Lung (tissue), 12 donors: ENCODE data around the gene PSPC1. TPM values are rescaled to one million over a fixed set of nuclear protein-coding genes. Genes with fewer than 3 reads are reported as not detected.

Experiments
- ATAC-seq: fragments of 200-7000 bp; cut with Tn5 transposase; one replicate; pipeline ENCODE4 v1.9.1; 2020; ENCODE audit warnings: moderate number of reproducible peaks; ENCODE audit not compliant: insufficient read depth, low FRiP score
- DNase-seq, 3 donors: peaks; one replicate each; pipeline ENCODE4 v3.0.0-alpha.2; 2013 to 2017
- H3K27ac ChIP-seq, 2 donors: one replicate each; pipeline ENCODE4 v1.5.1; 2013; ENCODE audit warnings: mild to moderate bottlenecking in 2 of 2, moderate library complexity in 2 of 2, control low read depth in 1 of 2, inconsistent platforms in 1 of 2, low read depth in 1 of 2, low read length in 1 of 2
- H3K27me3 ChIP-seq, 3 donors: one replicate each; pipeline ENCODE4 v1.5.1; 2013; ENCODE audit warnings: low read length in 2 of 3; ENCODE audit not compliant: control insufficient read depth in 3 of 3, insufficient read depth in 3 of 3
- H3K36me3 ChIP-seq, 4 donors: one replicate each; pipeline ENCODE4 v1.5.1; 2013; ENCODE audit warnings: low read length in 4 of 4, mild to moderate bottlenecking in 1 of 4, moderate library complexity in 1 of 4; ENCODE audit not compliant: control insufficient read depth in 4 of 4, insufficient read depth in 4 of 4
- H3K4me1 ChIP-seq, 5 donors: one replicate each; pipeline ENCODE4 v1.5.1; 2013; ENCODE audit warnings: low read length in 5 of 5, mild to moderate bottlenecking in 2 of 5, moderate library complexity in 1 of 5; ENCODE audit not compliant: control insufficient read depth in 5 of 5, insufficient read depth in 5 of 5
- H3K4me3 ChIP-seq: one replicate; pipeline ENCODE4 v1.5.1; 2013; ENCODE audit warnings: mild to moderate bottlenecking, control low read depth, moderate library complexity
- H3K9ac ChIP-seq, 2 donors: one replicate each; pipeline ENCODE4 v1.5.1; 2013; ENCODE audit warnings: low read length in 2 of 2, control low read depth in 1 of 2; ENCODE audit not compliant: insufficient read depth in 1 of 2
- H3K9me3 ChIP-seq, 4 donors: one replicate each; pipeline ENCODE4 v1.5.1; 2013; ENCODE audit warnings: low read length in 3 of 4, mild to moderate bottlenecking in 1 of 4, moderate library complexity in 1 of 4; ENCODE audit not compliant: control insufficient read depth in 4 of 4, insufficient read depth in 3 of 4
- WGBS, 2 donors: extraction: QIAGEN DNeasy Blood & Tissue Kit; methylation state at CpG; one replicate each; pipeline ENCODE4 v1.1.7; 2013; 5-methylcytosine and 5-hydroxymethylcytosine counted together
- polyA plus RNA-seq, 2 donors: library from polyadenylated mRNA; stranded (reverse); fragments of 200-250 nt; gene quantifications; one replicate each; pipeline ENCODE4 v1.2.1, GENCODE V29; 2013
- total RNA-seq, 2 donors: library from RNA; depleted of rRNA in 1 of 2; stranded (reverse); fragments of >200 nt in 1 of 2; gene quantifications; one replicate each; pipeline ENCODE4 v1.2.1, GENCODE V29; 2014 to 2021
- TF ChIP-seq, protein P1 (sequence below): IDR thresholded peaks from 2 replicates; pipeline ENCODE4 v1.5.1; 2012; ENCODE audit warnings: mild to moderate bottlenecking; ENCODE audit errors: control extremely low read depth, extremely low read depth
- donor health status: control.
- donor health status: control.
- donor health status: Bipolar disorder and iron deficiency.
- donor health status: healthy.
- donor health status: DM: yes; HTN: yes; CAD: no.

The PSPC1 gene
- total and polyA plus RNA-seq, 4 donors = 23.5 to 103 (median 39.6) TPM

DNA sequence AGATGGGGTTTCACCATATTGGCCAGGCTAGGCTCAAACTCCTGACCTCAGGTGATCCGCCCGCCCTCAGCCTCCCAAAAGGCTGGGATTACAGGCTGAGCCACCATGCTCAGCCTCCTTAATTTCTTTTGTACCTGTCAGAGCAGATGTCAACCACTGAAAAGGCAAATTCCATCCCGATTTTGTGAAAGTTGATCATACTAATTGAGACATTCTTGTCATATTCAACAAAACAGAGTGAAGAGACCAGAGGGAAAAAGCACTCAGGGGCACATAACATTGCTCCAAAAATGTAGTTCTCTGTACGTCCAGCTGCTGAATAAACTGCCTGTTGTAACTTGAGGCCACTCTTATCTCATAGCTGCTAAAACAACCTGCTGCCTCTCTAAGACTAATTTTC lies 27.4 kb upstream of the PSPC1 start:
- no peak overlapping the region for H3K27ac ChIP-seq
- TF ChIP-seq, protein P1, sequence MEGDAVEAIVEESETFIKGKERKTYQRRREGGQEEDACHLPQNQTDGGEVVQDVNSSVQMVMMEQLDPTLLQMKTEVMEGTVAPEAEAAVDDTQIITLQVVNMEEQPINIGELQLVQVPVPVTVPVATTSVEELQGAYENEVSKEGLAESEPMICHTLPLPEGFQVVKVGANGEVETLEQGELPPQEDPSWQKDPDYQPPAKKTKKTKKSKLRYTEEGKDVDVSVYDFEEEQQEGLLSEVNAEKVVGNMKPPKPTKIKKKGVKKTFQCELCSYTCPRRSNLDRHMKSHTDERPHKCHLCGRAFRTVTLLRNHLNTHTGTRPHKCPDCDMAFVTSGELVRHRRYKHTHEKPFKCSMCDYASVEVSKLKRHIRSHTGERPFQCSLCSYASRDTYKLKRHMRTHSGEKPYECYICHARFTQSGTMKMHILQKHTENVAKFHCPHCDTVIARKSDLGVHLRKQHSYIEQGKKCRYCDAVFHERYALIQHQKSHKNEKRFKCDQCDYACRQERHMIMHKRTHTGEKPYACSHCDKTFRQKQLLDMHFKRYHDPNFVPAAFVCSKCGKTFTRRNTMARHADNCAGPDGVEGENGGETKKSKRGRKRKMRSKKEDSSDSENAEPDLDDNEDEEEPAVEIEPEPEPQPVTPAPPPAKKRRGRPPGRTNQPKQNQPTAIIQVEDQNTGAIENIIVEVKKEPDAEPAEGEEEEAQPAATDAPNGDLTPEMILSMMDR = no peak
- 89 to 96% methylated on average over 4 of the region's 4 CpGs for whole genome bisulfite sequencing, 2 donors
- no peak for DNase-seq
- no peaks in the 10 kb centered on the region for H3K4me1 ChIP-seq
- H3K4me3 ChIP-seq = no peak overlapping the region
- no peak for ATAC-seq
- H3K36me3 ChIP-seq = peaks cover 0 to 2% (median 0%) of the 10 kb centered on the region in 4 donors
- no peaks in the 10 kb centered on the region for H3K9me3 ChIP-seq
- H3K9ac ChIP-seq = no peak overlapping the region
- no peaks in the 10 kb centered on the region for H3K27me3 ChIP-seq

DNA sequence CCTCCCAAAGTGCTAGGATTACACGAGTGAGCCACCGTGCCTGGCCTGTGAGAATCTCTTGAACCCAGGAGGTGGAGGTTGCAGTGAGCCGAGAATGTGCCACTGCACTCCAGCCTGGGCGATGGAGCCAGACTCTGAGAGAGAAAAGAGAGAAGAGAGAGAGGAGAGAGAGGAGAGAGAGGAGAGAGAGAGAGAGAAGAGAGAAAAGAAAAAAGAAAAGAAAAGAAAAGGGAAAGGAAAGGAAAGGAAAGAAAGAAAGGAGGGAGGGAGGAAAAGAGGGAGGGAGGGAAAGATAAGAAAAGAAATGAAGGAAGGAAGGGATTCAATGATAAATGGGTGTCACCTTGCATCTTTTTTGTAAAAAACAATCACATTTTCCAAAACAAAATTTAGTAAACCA lies 23.0 kb upstream of the PSPC1 start:
- TF ChIP-seq, protein P1 = no peak
- no peak overlapping the region for H3K9ac ChIP-seq
- no peaks in the 10 kb centered on the region for H3K27me3 ChIP-seq
- DNase-seq (no peak), ATAC-seq (no peak)
- no peaks in the 10 kb centered on the region for H3K9me3 ChIP-seq
- H3K36me3 ChIP-seq = no peaks in the 10 kb centered on the region
- H3K4me3 ChIP-seq = no peak overlapping the region
- 84 to 94% methylated on average over 4 of the region's 4 CpGs for WGBS, 2 donors
- H3K27ac ChIP-seq = no peak overlapping the region
- no peaks in the 10 kb centered on the region for H3K4me1 ChIP-seq

DNA sequence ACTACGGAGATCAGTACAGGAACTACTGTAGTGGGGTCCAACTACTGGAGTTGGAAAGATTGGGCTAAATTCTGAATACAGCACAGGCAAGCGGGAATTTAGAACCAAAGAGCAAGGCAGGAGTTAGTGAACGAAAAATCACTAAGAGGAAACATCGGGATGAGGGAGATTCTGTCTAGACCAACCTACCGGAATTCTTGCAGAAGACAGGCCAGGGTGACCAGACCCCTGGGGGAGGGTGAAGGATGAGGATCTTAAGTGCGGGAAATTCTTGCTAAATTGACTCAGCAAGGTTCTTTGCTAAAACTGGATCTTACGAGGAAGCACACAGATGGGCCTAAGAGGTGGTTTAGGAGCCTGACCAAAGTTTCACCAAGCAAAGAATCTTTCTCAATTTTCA lies 13.2 kb upstream of the PSPC1 start:
- ATAC-seq (no peak), DNase-seq (no peak)
- WGBS, 2 donors = 78 to 90% methylated on average over 7 of the region's 7 CpGs
- Histone ChIP-seq H3K27ac (no peak overlapping the region), H3K36me3 (no peaks in the 10 kb centered on the region), H3K9ac (no peak overlapping the region), H3K4me3 (no peak overlapping the region), H3K4me1 (peaks cover 0 to 4% (median 0%) of the 10 kb centered on the region in 5 donors), H3K9me3 (no peaks in the 10 kb centered on the region), H3K27me3 (no peaks in the 10 kb centered on the region)
- TF ChIP-seq, protein P1 = no peak

DNA sequence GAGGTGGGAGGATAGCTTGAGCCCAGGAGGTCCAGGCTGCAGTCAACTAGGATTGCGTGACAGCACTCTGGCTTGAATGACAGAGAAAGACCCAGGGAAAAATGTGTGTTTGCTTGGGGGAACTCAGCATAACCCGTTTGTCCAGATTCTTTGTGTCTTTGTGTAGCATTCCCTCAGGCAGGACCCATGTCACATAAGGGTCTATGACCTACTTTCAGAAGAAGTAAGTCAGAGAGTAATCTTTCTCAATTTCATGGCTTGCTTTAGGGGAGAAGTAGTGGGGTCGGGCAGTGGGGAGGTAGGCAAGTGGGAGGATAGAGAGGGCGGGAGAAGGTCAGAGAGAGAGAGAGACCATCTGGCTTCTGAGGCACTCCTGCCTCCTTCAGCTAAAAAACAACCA lies 11.9 kb upstream of the PSPC1 start:
- Histone ChIP-seq H3K36me3 (no peaks in the 10 kb centered on the region), H3K27me3 (no peaks in the 10 kb centered on the region), H3K9me3 (no peaks in the 10 kb centered on the region), H3K4me3 (no peak overlapping the region), H3K27ac (peak overlapping the region in 1 of 2 donors; percentile 45), H3K4me1 (peaks cover 0 to 4% (median 0%) of the 10 kb centered on the region in 5 donors), H3K9ac (no peak overlapping the region)
- TF ChIP-seq, protein P1 = no peak
- DNase-seq (peak; percentile 56 to 85 (median 67)), ATAC-seq (no peak)
- WGBS, 2 donors = 69 to 77% methylated on average over 4 of the region's 4 CpGs
